ENCODE data around the gene ZRANB1. TPM values are rescaled to one million over a fixed set of nuclear protein-coding genes. Genes with fewer than 3 reads are reported as not detected.

The ZRANB1 gene
- total RNA-seq, 1 experiment from 2014 or later, result 22.6 TPM

DNA sequence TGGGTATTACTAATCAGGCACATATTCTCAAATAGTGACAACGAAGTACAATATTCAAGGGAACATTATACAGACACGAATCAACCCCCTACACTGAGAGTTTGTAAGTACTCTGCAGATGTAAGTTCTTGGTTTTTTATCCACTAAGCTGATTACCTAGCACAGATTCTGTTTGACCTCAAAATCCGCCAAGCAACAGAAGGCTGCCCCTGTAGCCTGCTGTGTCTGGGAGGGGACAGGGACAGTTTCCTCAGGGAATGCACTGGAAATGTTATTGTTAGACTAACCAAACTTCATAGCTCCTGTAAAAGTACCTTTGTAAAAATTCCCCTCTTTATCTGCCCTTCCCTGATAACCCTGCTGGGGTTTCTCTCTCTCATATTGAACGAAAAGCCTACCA lies 45.2 kb upstream of the ZRANB1 start:
- intact Hi-C loops (cut with micrococcal nuclease; ENCODE audit: unreplicated experiment), result no loop called here
- no TSS peak for BruUV-seq (replicated peaks)
- Histone ChIP-seq H3K27me3 (replicated peaks; ENCODE audit: insufficient read depth, low read depth, low read length, poor library complexity) (peaks cover 6% of the 10 kb centered on the region), H3K4me3 (ENCODE audit: low read depth, low read length, poor library complexity, severe bottlenecking) (no peak overlapping the region), H3K36me3 (ENCODE audit: insufficient read depth, low read length, poor library complexity, severe bottlenecking) (no peaks in the 10 kb centered on the region), H3K9me3 (ENCODE audit: low read depth, low read length, poor library complexity, severe bottlenecking) (no peaks in the 10 kb centered on the region), H3K4me1 (ENCODE audit: insufficient read depth, low read length, poor library complexity, severe bottlenecking) (no peaks in the 10 kb centered on the region), H3K27ac (ENCODE audit: low read depth, low read length, poor library complexity, severe bottlenecking) (no peak overlapping the region)
- ChIA-PET CTCF (no interaction called here), POLR2A (ENCODE audit: low non-redundant PET) (interaction anchor here (0.6 kb wide), 1 partner anchor 464 kb away, joined by 3 read pairs; no protein-coding TSS in a partner anchor)
- DNase-seq (ENCODE audit: low spot score), result no peak
- no peak for TF ChIP-seq EZH2 (IDR thresholded peaks at IDR 0.05; ENCODE audit: borderline replicate concordance, low read depth, low read length, poor library complexity, severe bottlenecking)
- TF ChIP-seq, protein P1, sequence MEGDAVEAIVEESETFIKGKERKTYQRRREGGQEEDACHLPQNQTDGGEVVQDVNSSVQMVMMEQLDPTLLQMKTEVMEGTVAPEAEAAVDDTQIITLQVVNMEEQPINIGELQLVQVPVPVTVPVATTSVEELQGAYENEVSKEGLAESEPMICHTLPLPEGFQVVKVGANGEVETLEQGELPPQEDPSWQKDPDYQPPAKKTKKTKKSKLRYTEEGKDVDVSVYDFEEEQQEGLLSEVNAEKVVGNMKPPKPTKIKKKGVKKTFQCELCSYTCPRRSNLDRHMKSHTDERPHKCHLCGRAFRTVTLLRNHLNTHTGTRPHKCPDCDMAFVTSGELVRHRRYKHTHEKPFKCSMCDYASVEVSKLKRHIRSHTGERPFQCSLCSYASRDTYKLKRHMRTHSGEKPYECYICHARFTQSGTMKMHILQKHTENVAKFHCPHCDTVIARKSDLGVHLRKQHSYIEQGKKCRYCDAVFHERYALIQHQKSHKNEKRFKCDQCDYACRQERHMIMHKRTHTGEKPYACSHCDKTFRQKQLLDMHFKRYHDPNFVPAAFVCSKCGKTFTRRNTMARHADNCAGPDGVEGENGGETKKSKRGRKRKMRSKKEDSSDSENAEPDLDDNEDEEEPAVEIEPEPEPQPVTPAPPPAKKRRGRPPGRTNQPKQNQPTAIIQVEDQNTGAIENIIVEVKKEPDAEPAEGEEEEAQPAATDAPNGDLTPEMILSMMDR (conservative IDR thresholded peaks at IDR 0.05; ENCODE audit: low read depth, low read length), result no peak

DNA sequence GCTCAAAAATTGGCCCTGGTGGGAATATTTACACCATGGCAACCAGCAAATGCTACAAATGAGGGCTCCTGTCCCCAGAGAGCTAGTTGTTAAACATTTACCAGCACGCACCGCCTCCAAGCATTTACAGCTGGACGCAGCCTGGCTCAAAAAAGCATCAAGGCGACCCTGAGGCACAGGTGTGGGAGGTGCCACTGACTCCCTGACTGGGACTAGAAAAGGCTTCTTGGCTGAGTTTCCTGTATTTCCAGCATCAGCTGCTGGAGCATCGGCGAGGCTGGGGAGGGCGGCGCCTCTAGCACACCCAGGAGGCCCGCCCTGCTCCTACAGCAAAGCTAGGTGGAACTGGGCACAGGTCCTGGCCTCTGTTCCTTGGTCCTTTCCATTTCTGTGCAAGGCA lies 43.5 kb upstream of the ZRANB1 start:
- H3K4me1 ChIP-seq (ENCODE audit: insufficient read depth, low read length, poor library complexity, severe bottlenecking), result no peaks in the 10 kb centered on the region
- H3K27ac ChIP-seq (ENCODE audit: low read depth, low read length, poor library complexity, severe bottlenecking), result no peak overlapping the region
- CTCF ChIA-PET, result no interaction called here
- DNase-seq (ENCODE audit: low spot score), result no peak
- POLR2A ChIA-PET (ENCODE audit: low non-redundant PET), result no interaction called here
- H3K27me3 ChIP-seq (replicated peaks; ENCODE audit: insufficient read depth, low read depth, low read length, poor library complexity), result peaks cover 6% of the 10 kb centered on the region
- H3K9me3 ChIP-seq (ENCODE audit: low read depth, low read length, poor library complexity, severe bottlenecking), result no peaks in the 10 kb centered on the region
- TF ChIP-seq, protein P1 (conservative IDR thresholded peaks at IDR 0.05; ENCODE audit: low read depth, low read length), result no peak
- TF ChIP-seq EZH2 (IDR thresholded peaks at IDR 0.05; ENCODE audit: borderline replicate concordance, low read depth, low read length, poor library complexity, severe bottlenecking), result no peak
- no peaks in the 10 kb centered on the region for H3K36me3 ChIP-seq (ENCODE audit: insufficient read depth, low read length, poor library complexity, severe bottlenecking)
- no peak overlapping the region for H3K4me3 ChIP-seq (ENCODE audit: low read depth, low read length, poor library complexity, severe bottlenecking)
- no TSS peak for BruUV-seq (replicated peaks)
- intact Hi-C loops (cut with micrococcal nuclease; ENCODE audit: unreplicated experiment), result no loop called here

DNA sequence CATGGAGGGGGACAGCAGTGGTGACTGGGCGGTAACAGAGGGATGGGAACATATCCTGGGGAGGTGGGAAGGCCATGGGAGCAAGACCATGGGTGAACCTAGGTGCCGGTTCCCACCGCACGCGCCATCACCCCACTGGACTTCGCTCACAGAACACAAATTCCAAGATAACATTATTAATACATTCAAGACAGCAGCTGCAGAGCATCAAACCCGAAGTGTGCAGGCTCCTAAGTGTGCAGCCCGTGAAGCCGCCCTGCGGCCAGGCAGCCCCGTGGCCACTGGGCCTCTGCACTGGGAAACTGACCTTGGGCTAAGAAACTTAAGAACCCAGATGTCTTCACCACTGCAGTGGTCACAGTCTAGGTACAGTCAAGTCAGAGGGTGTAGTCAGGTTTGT lies 42.8 kb upstream of the ZRANB1 start:
- Histone ChIP-seq H3K4me3 (ENCODE audit: low read depth, low read length, poor library complexity, severe bottlenecking) (no peak overlapping the region), H3K27me3 (replicated peaks; ENCODE audit: insufficient read depth, low read depth, low read length, poor library complexity) (peaks cover 6% of the 10 kb centered on the region), H3K27ac (ENCODE audit: low read depth, low read length, poor library complexity, severe bottlenecking) (no peak overlapping the region), H3K9me3 (ENCODE audit: low read depth, low read length, poor library complexity, severe bottlenecking) (no peaks in the 10 kb centered on the region), H3K4me1 (ENCODE audit: insufficient read depth, low read length, poor library complexity, severe bottlenecking) (no peaks in the 10 kb centered on the region), H3K36me3 (ENCODE audit: insufficient read depth, low read length, poor library complexity, severe bottlenecking) (no peaks in the 10 kb centered on the region)
- TF ChIP-seq EZH2 (IDR thresholded peaks at IDR 0.05; ENCODE audit: borderline replicate concordance, low read depth, low read length, poor library complexity, severe bottlenecking), result no peak
- TF ChIP-seq, protein P1 (conservative IDR thresholded peaks at IDR 0.05; ENCODE audit: low read depth, low read length), result no peak
- no TSS peak for BruUV-seq (replicated peaks)
- ChIA-PET CTCF (no interaction called here), POLR2A (ENCODE audit: low non-redundant PET) (no interaction called here)
- intact Hi-C loops (cut with micrococcal nuclease; ENCODE audit: unreplicated experiment), result no loop called here
- no peak for DNase-seq (ENCODE audit: low spot score)

Data from A673 (cell line).